Stomach (tissue), 9 donors: ENCODE data around the gene PIP5K1B. TPM values are rescaled to one million over a fixed set of nuclear protein-coding genes. Genes with fewer than 3 reads are reported as not detected.

Experiments
- DNase-seq, 2 donors: peaks; one replicate each; pipeline versions ENCODE4 v3.0.0 to v3.0.0-alpha.2; 2013 to 2019
- H3K27ac ChIP-seq, 5 donors: fragments of 200-600 bp in 4 of 5; sonication (generic) in 4 of 5; one replicate each; pipeline ENCODE4 v1.5.1; 2013 to 2019; ENCODE audit warnings: mild to moderate bottlenecking in 1 of 5, moderate library complexity in 1 of 5
- H3K27me3 ChIP-seq, 3 donors: fragments of 200-600 bp; sonication (generic); one replicate each; pipeline ENCODE4 v1.5.1; 2017 to 2019; ENCODE audit warnings: mixed run types in 1 of 3
- H3K36me3 ChIP-seq, 4 donors: fragments of 200-600 bp; sonication (generic); 1 replicate in 3 of 4; 2 replicates in 1 of 4; pipeline ENCODE4 v1.5.1; 2016 to 2019
- H3K4me1 ChIP-seq, 4 donors: fragments of 200-600 bp; sonication (generic); one replicate each; pipeline ENCODE4 v1.5.1; 2016 to 2019
- H3K4me3 ChIP-seq, 4 donors: fragments of 200-600 bp; sonication (generic) in 3 of 4; one replicate each; pipeline ENCODE4 v1.5.1; 2016 to 2019; ENCODE audit warnings: mild to moderate bottlenecking in 1 of 4
- H3K9me3 ChIP-seq, 4 donors: fragments of 200-600 bp; sonication (generic); one replicate each; pipeline ENCODE4 v1.5.1; 2016 to 2019
- CTCF ChIP-seq, 7 experiments: fragments of 450-650 bp in 4 of 7; fragments of 200-600 bp in 3 of 7; sonication (generic) in 3 of 7; IDR thresholded peaks; one replicate each; pipeline ENCODE4 v1.5.1; 2016 to 2019; ENCODE audit warnings: antibody characterized with exemption in 7 of 7, control low read depth in 2 of 7, mild to moderate bottlenecking in 1 of 7
- EP300 ChIP-seq: sonication (generic); formaldehyde crosslinking; IDR thresholded peaks from one replicate; pipeline ENCODE4 v1.6.1; 2017; ENCODE audit warnings: antibody characterized with exemption
- POLR2A ChIP-seq, 4 donors: fragments of 450-650 bp; IDR thresholded peaks; one replicate each; pipeline ENCODE4 v1.6.1; 2016; ENCODE audit warnings: antibody characterized with exemption in 4 of 4, control low read depth in 2 of 4, mild to moderate bottlenecking in 1 of 4, moderate library complexity in 1 of 4
- POLR2AphosphoS5 ChIP-seq, 3 donors: sonication (generic); formaldehyde crosslinking; IDR thresholded peaks; one replicate each; pipeline ENCODE4 v1.6.1; 2016; ENCODE audit warnings: antibody characterized with exemption in 3 of 3
- WGBS, 5 donors: extraction: QIAGEN DNeasy Blood & Tissue Kit in 3 of 5; methylation state at CpG; one replicate each; pipeline versions ENCODE4 v1.1.5 to v1.1.7; 2013 to 2018; 5-methylcytosine and 5-hydroxymethylcytosine counted together
- intact Hi-C: fragments of 100-400 bp; cut with DNase I; formaldehyde crosslinking; loops from one replicate; pipeline ENCODE4 v1.15.1; 2023; ENCODE audit warnings: low total_unique reads
- polyA plus RNA-seq, 3 donors: library from polyadenylated mRNA; stranded (reverse); fragments of 200-250 nt; gene quantifications; one replicate each; pipeline ENCODE4 v1.2.3, GENCODE V29; 2013
- total RNA-seq, 5 donors: library from RNA; depleted of rRNA; stranded (reverse); fragments of >200 nt; gene quantifications; one replicate each; pipeline versions ENCODE4 v1.1.0 to v1.2.3, GENCODE V29; 2014 to 2016
- donor health status: healthy with polysubstance abuse.
- donor health status: Bipolar disorder and iron deficiency.
- donor health status: healthy.

PIP5K1B gene
- total and polyA plus RNA-seq, 8 donors, result 2.3 to 33.8 (median 16.6) TPM

GRCh38 chr9:68703672-68704071 lies 1.4 kb upstream of the PIP5K1B start:
- DNase-seq, result no peak
- no peak overlapping the region for H3K27ac ChIP-seq
- H3K27me3 ChIP-seq, result peaks cover 0 to 41% (median 0%) of the 10 kb centered on the region in 3 donors
- peaks cover 18 to 37% (median 23%) of the 10 kb centered on the region in 4 donors for H3K4me1 ChIP-seq
- 63 to 81% (median 71%) methylated on average over 6 of the region's 6 CpGs for WGBS, 5 donors
- H3K9me3 ChIP-seq, result no peaks in the 10 kb centered on the region
- intact Hi-C loops, result no loop called here
- H3K36me3 ChIP-seq, result no peaks in the 10 kb centered on the region
- no peak overlapping the region for H3K4me3 ChIP-seq
- TF ChIP-seq POLR2AphosphoS5 (IDR thresholded peaks at IDR 0.05), result no peak
- no peak for TF ChIP-seq POLR2A (IDR thresholded peaks at IDR 0.05)
- no peak for TF ChIP-seq CTCF (IDR thresholded peaks at IDR 0.05)
- TF ChIP-seq EP300, result no peak

- Histone ChIP-seq H3K9me3 (no peaks in the 10 kb centered on the region), H3K4me3 (peak overlapping the region; percentile 62 to 81 (median 66)), H3K27me3 (peaks cover 0 to 46% (median 0%) of the 10 kb centered on the region in 3 donors), H3K4me1 (peaks cover 18 to 37% (median 25%) of the 10 kb centered on the region in 4 donors), H3K27ac (peak overlapping the region; percentile 86 to 98 (median 91)), H3K36me3 (no peaks in the 10 kb centered on the region)
- no peak for DNase-seq
- intact Hi-C loops, result no loop called here
- no peak for TF ChIP-seq EP300
- no peak for TF ChIP-seq POLR2A (IDR thresholded peaks at IDR 0.05)
- no peak for TF ChIP-seq POLR2AphosphoS5 (IDR thresholded peaks at IDR 0.05)
- TF ChIP-seq CTCF (IDR thresholded peaks at IDR 0.05), result no peak
- WGBS, 5 donors, result 1 to 3% (median 2%) methylated on average over 8 to 11 of the region's 11 CpGs
Observed at GRCh38 chr9:68704498-68704813, 584 bp upstream of the PIP5K1B start.

- Histone ChIP-seq H3K4me3 (peak overlapping the region; percentile 62 to 81 (median 66)), H3K9me3 (no peaks in the 10 kb centered on the region), H3K27ac (peak overlapping the region; percentile 86 to 98 (median 91)), H3K36me3 (no peaks in the 10 kb centered on the region), H3K27me3 (peaks cover 0 to 50% (median 0%) of the 10 kb centered on the region in 3 donors), H3K4me1 (peaks cover 18 to 37% (median 26%) of the 10 kb centered on the region in 4 donors)
- intact Hi-C loops, result no loop called here
- TF ChIP-seq POLR2A (IDR thresholded peaks at IDR 0.05) (no peak), CTCF (IDR thresholded peaks at IDR 0.05) (peak in 2 of 7 experiments; percentile 10 to 19), EP300 (no peak), POLR2AphosphoS5 (IDR thresholded peaks at IDR 0.05) (no peak)
- whole genome bisulfite sequencing, 5 donors, result 0 to 1% (median 1%) methylated on average over 22 to 58 of the region's 62 CpGs
- DNase-seq, result peak in 1 of 2 donors; percentile 78
Observed at GRCh38 chr9:68705531-68706362, 707 bp downstream of the PIP5K1B start.

GRCh38 chr9:68706363-68707201 lies 1.5 kb downstream of the PIP5K1B start:
- TF ChIP-seq POLR2AphosphoS5 (IDR thresholded peaks at IDR 0.05) (no peak), POLR2A (IDR thresholded peaks at IDR 0.05) (no peak), CTCF (IDR thresholded peaks at IDR 0.05) (no peak), EP300 (no peak)
- peak overlapping the region; percentile 86 to 98 (median 91) for H3K27ac ChIP-seq
- H3K4me3 ChIP-seq, result peak overlapping the region; percentile 62 to 81 (median 66)
- peak in 1 of 2 donors; percentile 27 for DNase-seq
- no peaks in the 10 kb centered on the region for H3K36me3 ChIP-seq
- H3K9me3 ChIP-seq, result no peaks in the 10 kb centered on the region
- H3K27me3 ChIP-seq, result peaks cover 0 to 50% (median 0%) of the 10 kb centered on the region in 3 donors
- H3K4me1 ChIP-seq, result peaks cover 18 to 37% (median 26%) of the 10 kb centered on the region in 4 donors
- intact Hi-C loops, result no loop called here
- 5 to 15% (median 10%) methylated on average over 19 of the region's 19 CpGs for WGBS, 5 donors
